HG02981 (cell line): ENCODE measurements around the gene ZNF385D.

Experiments
- ATAC-seq: cut with Tn5 transposase; IDR thresholded peaks from one replicate; pipeline ENCODE4 v1.9.1; 2021; ENCODE audit warnings: mild to moderate bottlenecking, moderate library complexity; ENCODE audit not compliant: unreplicated experiment

Gene ZNF385D, protein sequence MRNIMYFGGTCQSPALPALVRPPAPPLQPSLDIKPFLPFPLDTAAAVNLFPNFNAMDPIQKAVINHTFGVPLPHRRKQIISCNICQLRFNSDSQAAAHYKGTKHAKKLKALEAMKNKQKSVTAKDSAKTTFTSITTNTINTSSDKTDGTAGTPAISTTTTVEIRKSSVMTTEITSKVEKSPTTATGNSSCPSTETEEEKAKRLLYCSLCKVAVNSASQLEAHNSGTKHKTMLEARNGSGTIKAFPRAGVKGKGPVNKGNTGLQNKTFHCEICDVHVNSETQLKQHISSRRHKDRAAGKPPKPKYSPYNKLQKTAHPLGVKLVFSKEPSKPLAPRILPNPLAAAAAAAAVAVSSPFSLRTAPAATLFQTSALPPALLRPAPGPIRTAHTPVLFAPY

DNA sequence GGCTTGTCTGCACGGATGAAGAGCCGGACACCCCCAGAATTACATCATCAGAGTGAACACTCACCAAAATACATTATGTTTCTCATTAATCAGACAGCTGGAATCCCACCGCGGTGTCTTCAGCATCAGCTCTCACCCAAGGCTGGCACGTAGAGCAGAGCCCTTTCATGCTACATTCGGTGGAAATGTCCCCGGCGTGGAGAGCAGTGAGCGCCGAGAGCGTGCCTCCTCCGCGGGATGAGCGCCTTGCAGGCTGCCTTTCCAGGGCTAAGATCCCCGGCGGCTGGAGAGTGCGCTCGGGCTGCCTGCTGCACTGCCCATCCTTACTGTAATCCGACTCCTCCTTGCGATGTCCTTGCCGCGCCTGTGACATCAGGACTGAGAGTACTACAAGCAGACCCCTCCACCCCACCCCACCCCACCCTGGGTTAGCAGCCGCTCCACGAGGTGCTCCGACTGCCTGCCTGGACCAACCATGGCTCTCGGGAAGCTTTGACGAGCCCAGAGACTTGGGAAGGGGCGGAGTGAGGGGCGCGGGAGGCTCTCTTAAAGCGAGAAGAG is at the start of gene ZNF385D:
Gene ZNF385D (minus strand): TSS at position 380 of the 561 bp plus-strand sequence. CDS start 294 bp downstream, at position 86.
- ATAC-seq = no peak

DNA sequence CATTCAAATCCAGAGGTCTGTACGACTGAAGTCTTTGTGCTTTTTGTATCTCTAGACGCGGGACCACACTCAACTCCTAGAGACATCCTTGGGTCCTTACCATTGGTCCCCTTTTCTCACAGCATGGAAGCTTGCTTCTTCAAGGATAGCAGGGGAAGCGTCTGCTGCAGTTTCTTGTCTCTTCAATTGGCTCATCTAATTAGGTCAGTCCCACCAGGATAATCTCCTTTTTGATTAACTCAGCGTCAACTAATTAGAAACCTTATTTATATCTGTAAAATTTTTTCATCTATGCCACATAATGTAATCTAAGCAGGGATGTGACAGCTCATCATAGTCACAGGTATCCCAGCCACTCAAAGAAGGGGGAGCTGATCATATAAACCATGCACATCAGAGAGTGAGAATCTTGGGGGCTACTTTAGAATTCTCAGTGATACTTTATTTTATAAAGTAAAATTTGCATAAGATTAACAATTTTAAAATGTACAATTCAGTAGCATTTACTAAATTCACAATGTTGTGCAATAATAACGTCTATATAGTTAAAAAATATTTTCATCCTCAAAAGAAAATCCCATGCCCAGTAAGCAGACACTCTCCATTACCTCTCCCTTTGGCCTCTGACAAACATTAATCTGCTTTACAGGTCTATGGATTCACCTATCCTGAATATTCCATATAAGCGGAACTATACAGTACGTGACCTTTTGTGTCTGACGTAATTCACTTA is 47.5 kb upstream of the ZNF385D start:
- no peak for ATAC-seq

DNA sequence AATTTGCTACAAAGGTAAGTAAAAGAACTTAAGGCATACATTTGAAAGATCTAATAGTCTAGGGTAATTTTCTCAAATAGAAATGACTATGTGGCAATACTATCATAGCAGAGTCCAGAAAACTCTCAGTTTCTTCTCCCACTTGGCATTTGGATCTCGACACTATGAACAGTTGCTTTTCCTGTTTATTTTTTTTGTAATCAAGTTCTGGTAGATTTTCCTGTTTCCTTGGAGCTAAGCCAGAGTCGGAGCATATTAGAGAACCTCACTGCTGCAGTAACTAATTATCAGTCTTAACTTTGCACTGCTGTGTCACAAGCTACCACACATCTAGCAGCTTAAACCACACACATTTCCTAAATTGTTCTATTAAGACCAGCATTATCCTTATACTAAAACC is 44.9 kb upstream of the ZNF385D start:
- ATAC-seq = no peak

DNA sequence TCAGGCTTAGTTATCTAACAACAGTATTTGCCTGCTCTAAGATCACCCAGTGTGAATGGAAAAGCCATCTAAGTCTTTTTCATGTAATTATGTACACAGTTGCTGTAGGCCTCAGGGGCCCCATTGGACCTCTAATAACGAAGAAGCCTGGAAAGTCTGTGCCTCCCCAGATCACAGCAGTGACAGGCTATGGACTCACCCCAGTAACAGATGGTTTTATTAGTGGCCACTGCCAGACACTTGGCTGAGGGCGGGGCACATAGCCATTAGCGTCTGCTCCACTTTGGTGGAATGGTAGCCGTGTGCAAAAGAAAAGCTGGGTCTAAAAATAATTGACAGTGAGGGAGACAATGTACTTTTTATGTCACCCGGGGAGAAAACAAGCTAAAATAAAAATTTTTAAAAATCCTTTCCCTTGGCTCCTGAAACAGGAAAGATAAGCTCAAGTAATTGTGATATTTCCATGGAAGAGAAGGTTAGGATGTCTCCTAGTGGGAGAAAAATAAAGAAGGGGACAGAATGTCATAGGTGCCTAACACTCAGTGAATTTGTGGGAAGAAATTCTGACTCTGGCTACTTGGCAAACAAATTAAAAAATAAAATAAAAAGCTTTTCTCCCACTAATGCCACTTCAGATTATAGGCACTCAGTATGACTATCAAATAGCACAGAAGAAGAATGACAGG is 44.3 kb upstream of the ZNF385D start:
- ATAC-seq = no peak

DNA sequence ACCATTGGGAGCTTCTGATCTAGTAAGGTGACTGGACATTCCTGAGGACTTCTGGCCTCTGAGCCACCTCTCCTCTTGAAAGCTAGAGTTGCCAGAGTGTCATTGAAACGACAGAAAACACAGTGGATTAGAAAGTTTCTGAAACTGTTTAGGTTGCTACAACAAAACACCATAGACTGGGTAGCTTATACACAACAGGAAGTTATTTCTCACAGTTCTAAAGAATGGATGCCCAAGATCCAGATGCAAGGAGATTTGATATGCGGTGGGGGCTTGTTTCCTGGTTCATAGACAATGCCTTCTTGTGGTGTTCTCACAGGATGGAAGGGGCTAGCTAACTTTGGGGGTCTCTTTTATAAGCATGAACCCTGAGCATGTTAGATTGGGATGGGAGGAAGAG is 43.3 kb upstream of the ZNF385D start:
- ATAC-seq = no peak

DNA sequence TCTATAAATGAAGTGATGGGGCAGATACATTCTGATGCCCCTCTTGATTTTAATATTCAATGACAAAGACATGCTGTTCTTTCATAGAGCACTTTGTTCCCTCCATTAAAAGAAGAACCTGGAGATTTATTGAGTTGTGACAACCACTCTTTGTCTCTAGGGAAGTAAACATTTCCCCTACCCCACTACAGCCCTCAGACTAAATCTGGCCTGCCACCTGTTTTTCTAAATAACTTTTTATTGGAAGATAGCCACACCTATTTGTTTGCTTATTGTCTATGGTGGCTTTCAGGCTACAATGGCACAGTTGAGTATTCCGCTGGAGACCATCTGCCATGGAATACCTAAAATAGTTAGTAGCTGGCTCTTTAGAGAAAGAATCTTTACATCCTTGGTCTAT is 41.2 kb upstream of the ZNF385D start:
- ATAC-seq = no peak

DNA sequence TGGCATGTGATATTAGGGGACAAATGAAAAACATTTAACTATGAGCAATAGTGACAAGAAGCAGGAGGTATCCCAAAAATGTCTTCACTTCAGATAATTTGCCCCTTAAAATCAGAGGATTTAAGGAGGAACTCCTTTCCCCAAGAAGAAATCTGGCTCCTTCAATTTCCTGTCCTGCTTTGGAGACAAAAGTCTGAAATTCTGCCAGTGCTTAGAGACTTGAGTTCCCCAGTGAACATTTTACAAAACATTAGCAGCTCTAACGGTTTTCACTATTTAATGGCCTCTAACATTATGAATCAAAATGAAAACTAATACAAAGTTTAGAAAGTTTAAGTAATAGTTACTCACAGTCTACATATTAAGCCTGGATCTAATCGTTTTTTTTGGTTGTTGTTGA is 40.3 kb upstream of the ZNF385D start:
- no peak for ATAC-seq

DNA sequence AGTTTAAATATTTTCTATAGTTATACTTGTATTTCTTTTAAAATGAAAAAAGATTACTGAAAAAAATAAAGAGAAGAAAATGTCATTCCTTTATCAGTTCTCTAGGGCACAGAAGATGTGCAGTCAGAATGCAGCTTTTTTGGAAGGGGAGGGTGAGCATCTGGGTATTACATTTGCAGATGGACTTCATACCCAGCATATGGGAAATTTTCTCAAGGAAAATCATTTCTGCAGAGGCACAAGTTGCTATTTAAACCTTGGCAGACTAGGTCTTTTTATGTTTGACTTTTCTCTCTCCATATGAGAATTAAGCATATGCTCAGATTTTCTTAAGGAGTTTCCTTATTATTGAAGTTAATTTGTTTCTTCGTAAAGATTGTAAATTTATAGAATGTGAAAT is 39.5 kb upstream of the ZNF385D start:
- ATAC-seq = no peak

DNA sequence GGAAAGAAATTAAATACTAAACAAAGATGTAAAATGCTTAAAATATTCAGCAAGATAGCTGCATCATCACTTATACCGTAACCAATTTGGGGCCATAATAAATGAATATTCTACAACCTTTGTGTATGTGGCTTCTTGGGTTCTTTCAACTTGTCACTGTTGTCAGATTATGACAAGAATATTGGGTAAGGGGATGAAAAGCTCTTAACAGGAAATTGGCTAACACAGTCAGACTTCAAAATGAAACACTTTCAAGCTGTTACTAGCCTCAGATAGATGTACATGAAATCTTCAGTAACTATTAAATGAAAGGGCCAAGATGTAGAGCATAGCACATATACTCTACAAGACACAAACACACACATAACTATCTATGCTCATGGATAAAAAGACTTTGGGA is 38.7 kb upstream of the ZNF385D start:
- no peak for ATAC-seq

DNA sequence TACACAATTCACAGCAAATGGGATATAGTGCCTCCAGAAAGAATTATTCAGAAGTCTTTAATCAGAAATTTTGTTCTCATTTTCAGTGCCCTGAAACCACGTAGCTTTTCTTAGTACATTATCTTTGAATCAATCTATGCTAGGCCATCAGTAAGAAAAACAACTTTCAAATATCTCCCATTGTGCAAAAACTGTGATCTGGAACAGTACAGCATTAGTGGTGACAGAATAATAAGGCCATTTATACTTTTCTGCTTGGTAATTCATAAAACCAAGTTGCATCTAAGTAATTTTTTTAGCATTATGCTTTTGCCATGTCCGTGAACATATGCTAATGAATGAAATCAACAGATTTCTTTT is 35.4 kb upstream of the ZNF385D start:
- ATAC-seq = no peak

DNA sequence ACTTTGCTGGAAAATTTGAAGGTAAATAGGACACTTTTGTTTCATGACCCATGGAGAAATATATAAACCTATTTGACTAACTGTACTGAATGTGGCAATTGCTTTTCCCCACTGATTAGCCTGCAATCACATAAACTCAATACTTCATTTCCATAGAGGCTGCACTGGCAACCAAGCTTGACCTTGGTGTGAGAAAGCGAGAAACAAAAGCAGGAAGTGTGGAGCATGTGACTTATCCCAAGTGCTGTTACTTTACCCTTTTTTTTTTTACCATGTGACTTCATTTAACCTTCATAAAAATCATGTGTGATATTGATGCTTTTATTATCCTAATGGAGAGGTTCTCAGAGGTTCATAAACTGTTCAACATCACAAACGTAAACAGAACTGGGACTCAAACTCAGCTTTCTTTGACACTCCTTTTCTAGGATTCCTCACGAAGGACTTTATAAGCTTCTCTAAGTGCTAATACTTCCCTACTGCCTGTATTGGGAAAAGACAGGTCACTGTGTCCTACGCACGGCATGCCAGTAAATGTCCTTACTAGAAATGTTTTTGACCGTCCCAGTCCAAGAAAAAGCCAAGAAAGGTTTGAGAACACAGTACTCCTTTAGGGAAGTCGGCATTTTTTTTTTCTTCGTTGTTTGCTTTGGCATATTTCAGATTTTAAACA is 34.9 kb upstream of the ZNF385D start:
- ATAC-seq = no peak

DNA sequence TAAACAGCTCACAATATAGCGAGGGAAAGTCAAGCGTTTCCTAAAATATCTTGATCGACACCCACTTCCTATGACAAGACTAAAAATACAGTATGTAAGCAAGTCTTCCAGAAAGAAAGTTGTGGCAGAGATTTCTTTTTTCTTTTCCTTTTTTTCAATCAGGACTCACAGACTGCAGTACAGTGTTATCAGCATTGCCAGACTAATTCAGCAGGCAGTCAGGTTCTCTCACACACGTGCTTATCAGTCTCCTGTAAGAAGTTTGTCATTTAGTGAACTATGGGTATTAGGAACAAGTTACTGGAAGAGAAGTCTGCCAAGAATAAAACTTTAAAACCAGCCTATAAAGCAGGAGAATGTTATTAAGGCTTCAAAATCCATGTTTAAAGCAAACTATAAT is 32.8 kb upstream of the ZNF385D start:
- no peak for ATAC-seq

DNA sequence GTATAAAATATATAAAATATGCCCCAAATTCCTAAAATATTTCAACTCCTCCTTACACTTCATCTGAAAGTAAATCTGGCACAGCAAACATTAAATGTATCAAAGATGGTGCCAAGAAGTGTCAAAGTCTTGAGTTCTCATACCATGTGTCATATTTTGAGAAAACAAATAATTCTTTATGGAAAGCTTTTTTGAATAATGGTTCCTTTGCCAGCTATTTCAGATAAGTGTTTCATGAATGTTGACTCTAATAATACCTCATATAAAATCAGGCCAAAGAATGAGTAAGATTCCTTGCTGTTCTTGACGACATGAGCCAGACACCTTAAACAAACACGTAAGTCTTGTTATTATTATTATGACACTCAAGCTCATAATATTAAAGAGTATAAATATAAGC is 30.3 kb upstream of the ZNF385D start:
- no peak for ATAC-seq

DNA sequence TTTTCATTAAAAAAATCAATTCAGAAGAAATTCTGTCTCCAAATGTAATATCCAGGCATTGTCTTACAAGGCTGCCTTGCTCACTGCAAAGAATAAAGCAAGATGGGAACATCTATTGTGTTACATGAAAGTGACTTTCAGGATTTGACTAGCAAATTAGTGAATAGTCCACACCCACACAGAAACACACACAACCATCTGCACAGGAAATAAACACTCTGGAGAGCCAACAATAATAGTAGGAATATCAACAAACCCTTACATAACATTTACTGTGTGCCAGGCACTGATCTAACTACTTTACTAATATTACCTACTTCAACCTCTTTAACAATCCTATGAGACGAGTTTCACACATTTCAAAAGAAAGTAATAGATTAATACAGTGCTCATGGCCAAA is 28.9 kb upstream of the ZNF385D start:
- no peak for ATAC-seq

DNA sequence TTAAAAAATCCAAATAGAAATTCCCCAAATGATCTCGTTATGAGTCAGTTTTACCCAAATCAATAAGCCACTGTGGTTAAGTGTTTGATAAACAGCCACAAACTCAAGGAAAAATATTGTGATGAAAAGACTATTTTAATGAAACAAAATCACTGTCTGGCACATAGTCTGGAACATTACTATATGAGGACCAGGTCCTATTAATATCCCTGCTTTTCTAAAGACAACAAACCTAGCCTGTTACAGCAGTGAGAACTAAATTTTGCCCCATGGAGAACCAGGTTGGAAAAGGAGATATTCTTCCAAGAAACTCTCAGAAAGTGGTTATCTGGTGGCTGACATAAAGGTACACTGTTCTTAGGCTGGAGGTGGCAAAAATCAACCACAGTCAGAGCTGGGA is 27.7 kb upstream of the ZNF385D start:
- no peak for ATAC-seq

DNA sequence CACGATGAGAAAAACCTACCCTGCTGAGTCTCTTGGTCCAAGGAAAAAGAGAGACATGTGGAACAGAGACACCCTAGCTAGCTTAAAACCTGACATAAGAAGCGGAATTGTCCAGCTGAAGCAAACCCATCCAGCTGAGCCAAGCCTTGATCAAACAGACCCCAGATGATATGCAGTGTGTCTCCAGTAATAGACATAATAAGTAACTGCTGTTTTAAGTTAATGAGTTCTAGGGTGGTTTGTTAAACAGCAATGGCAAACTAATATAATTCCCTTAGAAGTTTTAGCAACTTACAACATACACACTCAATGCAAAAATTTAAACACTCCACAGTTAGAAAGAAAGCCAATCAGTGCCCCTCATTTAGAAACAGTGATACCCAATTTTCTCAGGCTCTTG is 26.8 kb upstream of the ZNF385D start:
- ATAC-seq = no peak

DNA sequence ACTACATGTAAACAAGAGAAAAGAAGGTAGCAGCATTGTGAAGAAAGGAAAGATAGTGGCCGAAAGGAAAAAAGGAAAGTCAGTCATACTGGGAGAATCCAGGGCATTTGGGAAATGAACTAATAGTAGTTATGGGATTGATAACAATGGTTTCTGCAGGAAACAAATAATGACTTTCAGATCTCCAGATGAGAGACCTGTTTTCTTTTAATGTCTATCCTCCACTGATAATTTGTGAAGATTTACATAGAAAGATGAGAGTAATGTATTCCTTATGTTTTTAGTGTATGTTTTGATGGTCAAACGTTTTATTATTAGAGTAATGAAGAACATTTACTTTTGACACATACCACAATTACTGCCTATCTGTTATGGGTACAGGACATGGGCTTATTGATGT is 15.0 kb upstream of the ZNF385D start:
- no peak for ATAC-seq

DNA sequence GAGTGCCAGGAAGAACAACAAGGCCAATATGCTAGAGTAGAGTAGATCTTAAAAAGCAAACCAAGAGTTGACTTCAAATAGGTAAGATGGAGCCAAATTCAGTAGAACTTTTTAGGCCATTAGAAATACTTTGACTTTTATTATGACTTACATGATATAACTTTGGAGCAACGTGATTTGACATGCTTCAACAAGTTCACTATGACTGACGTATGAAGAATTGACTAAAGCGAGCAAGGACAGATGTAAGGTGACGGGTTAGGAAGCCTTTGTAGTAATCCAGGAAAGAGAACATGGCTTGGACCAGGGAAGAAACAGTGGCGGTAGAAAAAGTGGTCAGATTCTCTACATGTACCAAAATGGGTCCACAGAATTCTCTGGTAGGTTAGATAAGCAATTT is 4.9 kb upstream of the ZNF385D start:
- no peak for ATAC-seq

DNA sequence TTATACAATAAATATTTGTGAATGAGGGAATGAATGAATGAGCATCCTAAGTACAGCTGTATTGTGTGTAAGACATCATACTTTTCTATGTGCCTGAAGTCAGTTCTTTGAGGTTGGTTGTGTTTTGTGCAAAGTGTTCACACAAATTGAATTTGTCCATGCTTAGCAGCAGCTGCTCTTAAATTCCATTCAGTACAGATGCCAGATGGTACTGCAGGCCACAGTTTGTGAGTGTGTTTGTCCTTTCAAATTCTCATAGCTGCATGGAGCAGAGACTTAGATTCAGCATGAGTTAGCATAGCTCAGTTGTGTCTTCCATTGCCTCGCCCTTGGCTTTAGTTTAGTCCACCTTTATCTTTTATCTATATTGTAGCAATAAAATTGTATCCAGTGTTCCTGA is 3.8 kb upstream of the ZNF385D start:
- no peak for ATAC-seq

DNA sequence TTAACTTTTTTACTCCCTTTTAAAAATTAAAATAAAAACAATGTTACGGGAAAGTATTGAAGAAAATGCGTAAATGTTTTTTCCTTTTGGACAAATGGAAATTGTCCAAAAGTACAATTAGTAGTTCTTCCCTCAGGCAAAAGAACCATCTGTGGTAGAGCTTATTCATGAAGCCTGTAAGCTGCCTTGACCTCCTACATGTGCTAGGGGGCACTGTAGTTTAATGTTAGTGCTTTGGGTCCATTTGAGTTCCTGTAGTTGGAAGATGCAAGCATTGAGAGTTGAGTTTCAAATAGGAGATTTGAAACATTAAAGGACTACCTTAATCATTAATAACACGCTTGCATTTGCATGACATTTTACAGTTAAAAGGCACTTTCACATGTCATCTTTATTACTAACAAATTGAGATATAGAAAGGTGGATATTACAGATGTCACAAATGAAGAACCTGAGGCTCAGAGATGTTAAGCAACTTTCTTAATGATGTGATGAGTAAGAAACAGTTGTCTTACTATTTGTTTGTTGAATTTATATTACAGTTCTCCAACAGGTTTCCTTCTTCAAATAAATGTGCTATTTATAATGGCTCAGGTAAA is 1.8 kb upstream of the ZNF385D start:
- ATAC-seq = no peak

DNA sequence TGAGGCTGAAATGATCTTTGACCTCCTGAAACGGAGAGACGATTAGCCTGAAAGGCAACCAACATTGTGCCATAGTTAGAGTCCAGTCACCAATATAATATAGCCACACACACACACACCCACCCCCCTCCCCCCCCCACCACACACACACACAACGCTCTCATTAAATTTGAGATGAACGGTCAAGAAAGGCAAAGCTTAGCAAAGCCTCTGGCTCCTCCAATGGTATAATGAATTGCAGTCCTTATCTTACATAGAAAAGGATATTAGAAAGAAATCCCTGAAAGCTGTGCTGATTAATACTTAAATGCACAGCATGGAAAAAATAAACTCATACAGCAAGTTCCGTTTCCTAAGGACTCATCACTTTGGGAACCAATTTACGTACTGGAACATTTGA is 876 bp upstream of the ZNF385D start:
- no peak for ATAC-seq
